GM18520 (cell line): ENCODE results near the gene KRTAP20-2.

Source experiments
- ATAC-seq: cut with Tn5 transposase; IDR thresholded peaks from one replicate; pipeline ENCODE4 v1.9.1; 2021; ENCODE audit not compliant: unreplicated experiment

KRTAP20-2 gene

DNA sequence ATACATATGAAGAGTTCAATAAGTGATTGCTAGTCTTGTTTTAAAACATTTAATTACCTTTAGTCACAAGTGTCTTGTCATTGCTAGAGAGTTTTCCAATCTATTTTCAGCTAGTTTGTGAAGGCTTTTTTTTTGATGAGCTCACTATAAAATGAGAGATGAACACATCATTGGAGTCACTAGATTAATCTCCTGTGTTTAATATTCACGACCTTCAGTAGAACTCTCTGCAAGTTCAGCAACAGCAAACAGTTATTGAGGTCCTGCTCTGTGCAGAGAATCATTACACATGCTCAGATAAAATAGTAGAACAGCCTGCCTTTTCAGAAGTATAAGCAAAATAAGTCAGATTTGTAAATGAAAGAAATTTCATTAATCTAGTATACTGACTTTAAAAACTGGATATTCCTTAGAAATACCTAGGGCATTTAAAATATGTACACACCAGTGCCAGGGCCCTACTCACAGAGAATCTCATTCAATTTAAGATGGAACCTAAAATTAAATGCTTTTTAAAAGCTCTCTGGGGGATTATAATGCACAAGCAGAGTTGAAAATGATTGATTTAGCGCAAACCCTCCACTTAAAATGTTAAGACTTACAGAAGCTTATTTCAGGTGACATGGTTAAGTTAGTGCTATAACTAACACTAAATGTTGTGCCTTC is 38.1 kb downstream of the KRTAP20-2 start:
- no peak for ATAC-seq

DNA sequence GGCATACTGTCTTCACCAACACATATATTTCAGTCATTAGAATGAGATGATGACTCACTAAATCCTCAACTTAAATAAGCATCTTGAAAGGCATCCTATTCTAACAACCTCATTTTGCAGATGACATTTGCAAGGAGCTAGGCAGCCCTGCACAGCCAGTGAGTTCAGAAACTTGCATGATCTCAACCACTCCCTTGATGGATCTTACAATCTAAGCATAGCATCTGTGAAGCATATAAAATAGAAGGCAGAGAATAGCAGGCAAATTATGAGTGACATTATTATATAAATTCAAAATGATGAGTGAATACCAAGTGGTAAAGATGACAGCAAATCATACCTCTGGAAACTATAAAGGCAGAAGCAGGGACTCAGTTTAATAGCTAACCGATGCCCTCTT is 39.3 kb downstream of the KRTAP20-2 start:
- no peak for ATAC-seq

DNA sequence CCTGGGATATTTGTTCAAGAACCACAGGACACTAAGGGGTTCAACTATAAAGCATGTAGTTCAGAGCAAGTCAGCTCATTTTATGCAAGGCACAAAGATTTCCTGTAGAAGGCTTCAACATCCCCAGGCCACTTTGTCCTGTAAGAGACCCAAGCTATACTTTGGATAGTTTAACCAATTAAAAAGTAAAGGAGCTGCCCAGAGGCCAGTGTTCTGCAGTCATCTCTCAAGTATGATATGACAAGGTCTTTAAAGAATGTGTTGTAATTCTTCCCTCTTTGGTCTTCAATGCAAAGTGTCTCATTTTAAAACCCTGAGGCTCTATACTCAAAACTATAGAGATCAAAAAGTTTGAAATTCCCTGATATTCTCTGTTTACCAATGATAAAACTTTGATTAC is 41.7 kb downstream of the KRTAP20-2 start:
- no peak for ATAC-seq

DNA sequence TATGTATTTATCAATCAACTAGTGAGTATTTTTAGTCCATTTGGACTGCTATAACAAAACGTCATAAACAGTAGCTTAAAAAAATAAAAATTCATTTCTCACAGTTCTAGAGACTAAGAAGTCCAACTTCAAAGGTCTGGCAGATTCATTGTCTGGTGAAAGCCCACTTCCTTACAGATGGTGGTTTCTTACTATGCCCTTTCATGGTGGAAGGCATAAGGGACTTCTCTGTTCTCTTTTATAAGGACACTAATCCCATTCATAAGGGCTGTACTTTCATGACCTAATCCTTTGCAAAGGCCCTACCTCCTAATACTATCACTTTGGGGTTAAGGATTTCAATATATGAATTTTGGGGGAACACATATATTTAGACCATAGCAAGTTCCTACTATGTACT is 45.6 kb downstream of the KRTAP20-2 start:
- no peak for ATAC-seq

GRCh38 chr21:30684506-30684905 is 49.5 kb downstream of the KRTAP20-2 start:
- ATAC-seq = no peak
